SK-N-MC (cell line): ENCODE measurements around the gene TTC9.

Experiments used
- EZH2 ChIP-seq: fragments of 200-600 bp; sonication (generic); IDR thresholded peaks from one replicate; pipeline ENCODE4 v1.6.1; 2017; ENCODE audit warnings: antibody characterized with exemption
- FOXP2 ChIP-seq: optimal IDR thresholded peaks from 2 replicates; pipeline ENCODE3; 2011; ENCODE audit warnings: mild to moderate bottlenecking, moderate library complexity; ENCODE audit not compliant: insufficient read depth; ENCODE audit errors: extremely low read length, control extremely low read depth
- POLR2AphosphoS5 ChIP-seq: IDR thresholded peaks from 2 replicates; pipeline ENCODE4 v1.6.1; 2012; ENCODE audit warnings: mild to moderate bottlenecking, low read depth, low read length, borderline replicate concordance

- no peak for TF ChIP-seq POLR2AphosphoS5
- TF ChIP-seq EZH2: no peak
- TF ChIP-seq FOXP2: no peak
These were observed 56.6 kb downstream of the TTC9 start for GRCh38 chr14:70698288-70698687.
